K562 (cell line): ENCODE results near the gene ABT1. TPM values are rescaled to one million over a fixed set of nuclear protein-coding genes. Genes with fewer than 3 reads are reported as not detected.
A peak's percentile ranks its signal among the peaks of the same experiment; 100 is the strongest.

ENCODE experiments used
- CHD2 ChIP-seq: IDR thresholded peaks from 2 replicates; pipeline ENCODE4 v1.6.1; 2011; ENCODE audit warnings: low read depth, low read length
- FIP1L1 ChIP-seq: fragments of 200-400 bp; formaldehyde crosslinking; IDR thresholded peaks from 2 replicates; pipeline ENCODE4 v1.6.1; 2018; ENCODE audit warnings: mild to moderate bottlenecking, low read depth, low read length; ENCODE audit not compliant: poor library complexity, severe bottlenecking
- GATAD2A ChIP-seq: fragments of 450-650 bp; IDR thresholded peaks from 2 replicates; pipeline ENCODE4 v1.6.1; 2017
- JUN ChIP-seq, 2 experiments: sonication (generic) in 1 of 2; formaldehyde crosslinking in 1 of 2; IDR thresholded peaks; 2 replicates each; pipeline versions ENCODE4 v1.6.1 to v1.8.0; 2012 to 2022; ENCODE audit warnings: borderline replicate concordance in 2 of 2, mild to moderate bottlenecking in 2 of 2, improper control_type of control experiment in 1 of 2, low read depth in 1 of 2, low read length in 1 of 2, missing genetic modification reagents in 1 of 2
- MEF2A ChIP-seq: IDR thresholded peaks from 2 replicates; pipeline ENCODE4 v1.6.1; 2011; ENCODE audit warnings: low read depth, mild to moderate bottlenecking, low read length, moderate library complexity; ENCODE audit not compliant: control insufficient read depth
- MTA3 ChIP-seq: fragments of 450-650 bp; formaldehyde crosslinking; IDR thresholded peaks from 2 replicates; pipeline ENCODE4 v1.6.1; 2017; ENCODE audit warnings: mild to moderate bottlenecking, borderline replicate concordance
- SRSF9 ChIP-seq: fragments of 200-400 bp; formaldehyde crosslinking; IDR thresholded peaks from 2 replicates; pipeline ENCODE4 v1.6.1; 2017; ENCODE audit warnings: low read depth, low read length, borderline replicate concordance
- ZBTB40 ChIP-seq, 2 experiments: fragments of 450-650 bp in 1 of 2; sonication (generic) in 1 of 2; formaldehyde crosslinking in 1 of 2; IDR thresholded peaks; 2 replicates each; pipeline versions ENCODE4 v1.7.1 to v1.9.0; 2016 to 2022; ENCODE audit warnings: inconsistent platforms in 1 of 2, mild to moderate bottlenecking in 1 of 2, missing genetic modification reagents in 1 of 2
- polyA plus RNA-seq, 8 experiments: library from polyadenylated mRNA; depleted of rRNA in 4 of 8; stranded (reverse) in 5 of 8; unstranded in 3 of 8; fragments of >200 nt; fragmentation: Nextera tagmentation in 2 of 8; fragmentation: Illumina TruSeq in 1 of 8; extraction: Ambion mirVana in 2 of 8; extraction: Trizol in 1 of 8; gene quantifications; 2 replicates each; pipeline versions ENCODE4 v1.2.1 to v1.2.3, GENCODE V29; 2011 to 2014; ENCODE audit warnings: inconsistent platforms in 1 of 8, missing spikeins in 1 of 8
- total RNA-seq, 7 experiments: library from RNA; depleted of rRNA in 6 of 7; stranded (reverse); fragments of >200 nt in 6 of 7; fragmentation: Illumina TruSeq in 2 of 7; extraction: Trizol in 2 of 7; gene quantifications; 2 replicates each; pipeline versions ENCODE4 v1.2.1 to v1.2.3, GENCODE V29; 2011 to 2021; ENCODE audit warnings: low replicate concordance in 1 of 7
- TF ChIP-seq, protein P1 (sequence below), 2 experiments: fragments of 250-450 bp in 1 of 2; fragments of 450-650 bp in 1 of 2; sonication (Bioruptor Pico) in 1 of 2; IDR thresholded peaks; 2 replicates each; pipeline versions ENCODE4 v1.6.1 to v1.8.0; 2016 to 2021; ENCODE audit warnings: mild to moderate bottlenecking in 2 of 2, moderate library complexity in 2 of 2, missing compliant biosample characterization in 1 of 2, missing genetic modification characterization in 1 of 2
- TF ChIP-seq, protein P2 (sequence below): sonication (generic); formaldehyde crosslinking; IDR thresholded peaks from 2 replicates; pipeline ENCODE4 v1.9.0; 2022; ENCODE audit warnings: mild to moderate bottlenecking, missing genetic modification reagents

Gene ABT1
- total and polyA plus RNA-seq, 9 of the 15 experiments (the other 6 are each of a cell fraction or from before 2014, with no cell fraction given) = 8.8 to 52.7 (median 40.7) TPM

DNA sequence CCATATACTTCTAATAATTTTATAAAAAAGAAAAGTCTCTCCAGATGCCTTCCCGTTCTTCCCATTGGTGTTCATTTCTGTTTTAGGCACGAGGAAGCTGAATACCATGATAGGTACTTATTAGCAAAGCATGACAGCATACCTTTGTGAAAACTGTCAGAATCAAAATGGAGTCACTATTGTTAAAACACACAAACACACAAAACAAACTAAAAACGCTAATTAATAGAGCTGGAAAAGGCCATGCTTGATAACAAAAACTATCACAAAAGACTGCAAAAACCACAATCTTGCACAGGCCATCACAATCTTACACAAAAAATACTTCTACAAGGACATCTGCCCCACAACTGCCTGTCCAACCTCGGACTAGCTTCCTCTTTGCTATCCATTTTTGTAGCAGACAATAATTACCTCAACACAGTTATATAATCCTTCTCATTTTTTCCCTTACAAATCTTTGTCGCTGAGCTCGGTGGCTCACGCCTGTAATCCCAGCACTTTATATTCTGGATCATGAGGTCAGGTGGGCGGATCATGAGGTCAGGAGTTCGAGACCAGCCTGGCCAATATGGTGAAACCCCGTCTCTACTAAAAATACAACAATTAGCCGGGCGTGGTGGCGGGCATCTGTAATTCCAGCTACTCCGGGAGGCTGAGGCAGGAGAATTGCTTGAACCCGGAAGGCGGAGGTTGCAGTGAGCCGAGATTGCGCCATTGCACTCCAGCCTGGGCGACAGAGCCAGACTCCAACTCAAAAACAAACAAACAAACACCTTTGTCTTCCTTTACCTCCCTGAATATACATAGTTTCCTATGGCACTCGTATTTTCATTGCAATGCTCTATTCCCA is 3.2 kb upstream of the ABT1 start (continued):
- no peak; the same call in 1 of the 2 replicates for TF ChIP-seq ZBTB40 (IDR thresholded peaks at IDR 0.05)
- no peak for TF ChIP-seq ZBTB40 (CRISPR knock-in tag; IDR thresholded peaks at IDR 0.05)
- TF ChIP-seq, protein P1, sequence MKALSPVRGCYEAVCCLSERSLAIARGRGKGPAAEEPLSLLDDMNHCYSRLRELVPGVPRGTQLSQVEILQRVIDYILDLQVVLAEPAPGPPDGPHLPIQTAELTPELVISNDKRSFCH (CRISPR knock-in tag; IDR thresholded peaks at IDR 0.05) = peak; percentile 70; the same call in 1 of the 2 replicates
- TF ChIP-seq, protein P1 (tag; IDR thresholded peaks at IDR 0.05) = peak; percentile 88
- TF ChIP-seq FIP1L1 = no peak
- TF ChIP-seq GATAD2A = no peak
- no peak for TF ChIP-seq JUN (IDR thresholded peaks at IDR 0.05; ENCODE audit: borderline replicate concordance, low read depth, low read length)
- no peak for TF ChIP-seq JUN (CRISPR knock-in tag; IDR thresholded peaks at IDR 0.05; ENCODE audit: borderline replicate concordance)
- no peak for TF ChIP-seq CHD2
- TF ChIP-seq, protein P2, sequence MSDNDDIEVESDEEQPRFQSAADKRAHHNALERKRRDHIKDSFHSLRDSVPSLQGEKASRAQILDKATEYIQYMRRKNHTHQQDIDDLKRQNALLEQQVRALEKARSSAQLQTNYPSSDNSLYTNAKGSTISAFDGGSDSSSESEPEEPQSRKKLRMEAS (CRISPR knock-in tag) = no peak
- TF ChIP-seq SRSF9 = no peak
- TF ChIP-seq MEF2A = no peak
- no peak; the same call in 1 of the 2 replicates for TF ChIP-seq MTA3
